DND-41 (cell line): ENCODE results near the gene PCA3.

Experiments
- CTCF ChIP-seq: IDR thresholded peaks from 2 replicates; pipeline ENCODE4 v1.5.1; 2012; ENCODE audit warnings: borderline replicate concordance, low read length, moderate library complexity, mild to moderate bottlenecking; ENCODE audit not compliant: poor library complexity, severe bottlenecking; ENCODE audit errors: extremely low read depth
- EZH2 ChIP-seq: IDR thresholded peaks from 3 replicates; pipeline ENCODE4 v1.6.1; 2012; ENCODE audit warnings: borderline replicate concordance, low read depth, mild to moderate bottlenecking, moderate library complexity, low read length, inconsistent platforms; ENCODE audit not compliant: severe bottlenecking

GRCh38 chr9:76725011-76725546, 39.2 kb upstream of the PCA3 start:
- TF ChIP-seq EZH2 (no peak), CTCF (no peak)
